ENCODE results near the gene MUC5AC.
"Not testable (repeated sequence)": the region's sequence is repeated elsewhere in the genome, so short reads cannot be mapped to it uniquely, and the experiment has no call there.

Gene MUC5AC

GRCh38 chr11:1179641-1180040, 21.9 kb downstream of the MUC5AC start:
- DNase-seq: no peak

GRCh38 chr11:1180171-1180570, 22.4 kb downstream of the MUC5AC start:
- no peak for DNase-seq

- DNase-seq: no peak
These were observed 23.2 kb downstream of the MUC5AC start for GRCh38 chr11:1180947-1181391.

- no peak for DNase-seq
These were observed 23.7 kb downstream of the MUC5AC start for GRCh38 chr11:1181420-1181819.

- no peak for DNase-seq
These were observed 24.2 kb downstream of the MUC5AC start for GRCh38 chr11:1181853-1182535.

- DNase-seq: not testable (repeated sequence)
These were observed 26.4 kb downstream of the MUC5AC start for GRCh38 chr11:1184139-1184538.

GRCh38 chr11:1188451-1189130, 30.8 kb downstream of the MUC5AC start:
- DNase-seq: not testable (repeated sequence)

GRCh38 chr11:1189816-1190215, 32.1 kb downstream of the MUC5AC start:
- not testable (repeated sequence) for DNase-seq

GRCh38 chr11:1191786-1192470, 34.2 kb downstream of the MUC5AC start:
- DNase-seq: not testable (repeated sequence)

GRCh38 chr11:1192741-1193325, 35.1 kb downstream of the MUC5AC start:
- DNase-seq: no peak

- DNase-seq: no peak
These were observed 35.8 kb downstream of the MUC5AC start for GRCh38 chr11:1193326-1194230.

- no peak for DNase-seq
These were observed 36.7 kb downstream of the MUC5AC start for GRCh38 chr11:1194231-1194976.

- DNase-seq: no peak
These were observed 37.4 kb downstream of the MUC5AC start for GRCh38 chr11:1194977-1195681.

- DNase-seq: no peak
These were observed 38.1 kb downstream of the MUC5AC start for GRCh38 chr11:1195682-1196515.

GRCh38 chr11:1196516-1197391, 39.0 kb downstream of the MUC5AC start:
- DNase-seq: no peak

- DNase-seq: no peak
These were observed 39.7 kb downstream of the MUC5AC start for GRCh38 chr11:1197431-1197885.

- no peak for DNase-seq
These were observed 40.3 kb downstream of the MUC5AC start for GRCh38 chr11:1197886-1198560.

GRCh38 chr11:1198561-1199240, 40.9 kb downstream of the MUC5AC start:
- DNase-seq: no peak
